Measurements from ENCODE around the gene CYP24A1. TPM values are rescaled to one million over a fixed set of nuclear protein-coding genes. Genes with fewer than 3 reads are reported as not detected.

Gene CYP24A1
- polyA plus RNA-seq, 1 donor from 2014 or later, result 0.12 TPM

DNA sequence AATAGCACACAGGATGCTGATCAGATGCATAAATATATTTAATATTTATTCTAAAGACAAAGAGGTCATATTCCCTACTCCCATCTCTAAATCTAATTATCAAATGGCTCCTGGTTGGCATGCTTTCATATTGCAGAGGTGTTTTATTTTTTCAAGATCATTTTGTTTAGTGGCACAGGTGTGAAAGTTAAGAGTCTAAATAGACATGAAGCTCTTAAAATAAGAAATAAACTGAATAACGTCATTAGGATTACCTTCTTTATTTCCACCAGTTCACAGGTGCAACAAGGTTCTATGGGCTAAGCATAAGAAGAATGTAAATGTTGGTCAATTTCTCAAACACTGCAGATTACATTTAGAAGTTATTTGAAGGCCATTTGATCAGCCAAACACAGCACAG is 7.1 kb upstream of the CYP24A1 start:
- H3K9me2 ChIP-seq (ENCODE audit: insufficient read depth, low read length), result no peaks in the 10 kb centered on the region
- TF ChIP-seq EP300 (conservative IDR thresholded peaks at IDR 0.05; ENCODE audit: poor library complexity, severe bottlenecking) (no peak), RAD21 (conservative IDR thresholded peaks at IDR 0.05) (no peak), MXI1 (conservative IDR thresholded peaks at IDR 0.05; ENCODE audit: poor library complexity, severe bottlenecking) (no peak), POLR2AphosphoS5 (IDR thresholded peaks at IDR 0.05) (no peak), EZH2 (IDR thresholded peaks at IDR 0.05; ENCODE audit: borderline replicate concordance, insufficient read depth, low read length, poor library complexity, severe bottlenecking) (no peak), SMC3 (conservative IDR thresholded peaks at IDR 0.05; ENCODE audit: poor library complexity) (no peak), TAF1 (IDR thresholded peaks at IDR 0.05; ENCODE audit: low read depth) (no peak)
- TF ChIP-seq, protein P1, sequence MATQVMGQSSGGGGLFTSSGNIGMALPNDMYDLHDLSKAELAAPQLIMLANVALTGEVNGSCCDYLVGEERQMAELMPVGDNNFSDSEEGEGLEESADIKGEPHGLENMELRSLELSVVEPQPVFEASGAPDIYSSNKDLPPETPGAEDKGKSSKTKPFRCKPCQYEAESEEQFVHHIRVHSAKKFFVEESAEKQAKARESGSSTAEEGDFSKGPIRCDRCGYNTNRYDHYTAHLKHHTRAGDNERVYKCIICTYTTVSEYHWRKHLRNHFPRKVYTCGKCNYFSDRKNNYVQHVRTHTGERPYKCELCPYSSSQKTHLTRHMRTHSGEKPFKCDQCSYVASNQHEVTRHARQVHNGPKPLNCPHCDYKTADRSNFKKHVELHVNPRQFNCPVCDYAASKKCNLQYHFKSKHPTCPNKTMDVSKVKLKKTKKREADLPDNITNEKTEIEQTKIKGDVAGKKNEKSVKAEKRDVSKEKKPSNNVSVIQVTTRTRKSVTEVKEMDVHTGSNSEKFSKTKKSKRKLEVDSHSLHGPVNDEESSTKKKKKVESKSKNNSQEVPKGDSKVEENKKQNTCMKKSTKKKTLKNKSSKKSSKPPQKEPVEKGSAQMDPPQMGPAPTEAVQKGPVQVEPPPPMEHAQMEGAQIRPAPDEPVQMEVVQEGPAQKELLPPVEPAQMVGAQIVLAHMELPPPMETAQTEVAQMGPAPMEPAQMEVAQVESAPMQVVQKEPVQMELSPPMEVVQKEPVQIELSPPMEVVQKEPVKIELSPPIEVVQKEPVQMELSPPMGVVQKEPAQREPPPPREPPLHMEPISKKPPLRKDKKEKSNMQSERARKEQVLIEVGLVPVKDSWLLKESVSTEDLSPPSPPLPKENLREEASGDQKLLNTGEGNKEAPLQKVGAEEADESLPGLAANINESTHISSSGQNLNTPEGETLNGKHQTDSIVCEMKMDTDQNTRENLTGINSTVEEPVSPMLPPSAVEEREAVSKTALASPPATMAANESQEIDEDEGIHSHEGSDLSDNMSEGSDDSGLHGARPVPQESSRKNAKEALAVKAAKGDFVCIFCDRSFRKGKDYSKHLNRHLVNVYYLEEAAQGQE (IDR thresholded peaks at IDR 0.05; ENCODE audit: borderline replicate concordance), result no peak
- TF ChIP-seq, protein P2, sequence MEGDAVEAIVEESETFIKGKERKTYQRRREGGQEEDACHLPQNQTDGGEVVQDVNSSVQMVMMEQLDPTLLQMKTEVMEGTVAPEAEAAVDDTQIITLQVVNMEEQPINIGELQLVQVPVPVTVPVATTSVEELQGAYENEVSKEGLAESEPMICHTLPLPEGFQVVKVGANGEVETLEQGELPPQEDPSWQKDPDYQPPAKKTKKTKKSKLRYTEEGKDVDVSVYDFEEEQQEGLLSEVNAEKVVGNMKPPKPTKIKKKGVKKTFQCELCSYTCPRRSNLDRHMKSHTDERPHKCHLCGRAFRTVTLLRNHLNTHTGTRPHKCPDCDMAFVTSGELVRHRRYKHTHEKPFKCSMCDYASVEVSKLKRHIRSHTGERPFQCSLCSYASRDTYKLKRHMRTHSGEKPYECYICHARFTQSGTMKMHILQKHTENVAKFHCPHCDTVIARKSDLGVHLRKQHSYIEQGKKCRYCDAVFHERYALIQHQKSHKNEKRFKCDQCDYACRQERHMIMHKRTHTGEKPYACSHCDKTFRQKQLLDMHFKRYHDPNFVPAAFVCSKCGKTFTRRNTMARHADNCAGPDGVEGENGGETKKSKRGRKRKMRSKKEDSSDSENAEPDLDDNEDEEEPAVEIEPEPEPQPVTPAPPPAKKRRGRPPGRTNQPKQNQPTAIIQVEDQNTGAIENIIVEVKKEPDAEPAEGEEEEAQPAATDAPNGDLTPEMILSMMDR (IDR thresholded peaks at IDR 0.05; ENCODE audit: poor library complexity, severe bottlenecking), result no peak
- no peak overlapping the region for H3K4me2 ChIP-seq (ENCODE audit: low read length)
- H2AFZ ChIP-seq (ENCODE audit: low read depth, low read length), result no peak overlapping the region
- no peaks in the 10 kb centered on the region for H3K36me3 ChIP-seq (ENCODE audit: insufficient read depth, low read length)
- peaks cover 5% of the 10 kb centered on the region for H3K27me3 ChIP-seq (ENCODE audit: insufficient read depth, low read depth, low read length)
- no peaks in the 10 kb centered on the region for H3K9me3 ChIP-seq (ENCODE audit: low read length)
- H3K27ac ChIP-seq (ENCODE audit: low read length), result no peak overlapping the region
- no peaks in the 10 kb centered on the region for H4K20me1 ChIP-seq (ENCODE audit: insufficient read depth)
- H3K4me3 ChIP-seq (ENCODE audit: low read length), result no peak overlapping the region
- H3F3A ChIP-seq (ENCODE audit: insufficient read depth, low read length, poor library complexity, severe bottlenecking), result no peaks in the 10 kb centered on the region
- no peak overlapping the region for H3K9ac ChIP-seq (ENCODE audit: low read length)
- no peaks in the 10 kb centered on the region for H3K79me2 ChIP-seq (replicated peaks; ENCODE audit: insufficient read depth, low read length)

DNA sequence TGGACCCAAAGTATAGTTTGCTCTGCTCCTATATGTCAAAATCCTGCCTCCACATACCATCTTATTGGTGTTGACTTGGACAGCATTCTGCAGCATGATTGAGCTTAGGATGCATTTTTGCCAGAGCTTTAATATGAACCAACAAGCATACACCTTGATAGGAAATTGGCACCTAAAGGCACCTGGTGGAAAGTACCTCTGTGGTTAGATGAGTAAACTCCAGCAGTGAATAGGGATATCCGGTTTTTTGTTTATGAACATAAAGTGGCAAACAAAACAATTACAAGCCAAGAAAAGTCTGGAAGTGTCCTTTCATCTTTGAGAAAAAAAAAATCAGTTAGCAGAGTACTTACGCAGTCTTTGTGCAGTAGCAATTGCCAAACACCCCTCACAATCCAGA is 6.2 kb upstream of the CYP24A1 start:
- Histone ChIP-seq H3K79me2 (replicated peaks; ENCODE audit: insufficient read depth, low read length) (no peaks in the 10 kb centered on the region), H3K4me2 (ENCODE audit: low read length) (no peak overlapping the region), H3K4me3 (ENCODE audit: low read length) (no peak overlapping the region), H3F3A (ENCODE audit: insufficient read depth, low read length, poor library complexity, severe bottlenecking) (no peaks in the 10 kb centered on the region), H3K9me3 (ENCODE audit: low read length) (no peaks in the 10 kb centered on the region), H3K9me2 (ENCODE audit: insufficient read depth, low read length) (no peaks in the 10 kb centered on the region), H2AFZ (ENCODE audit: low read depth, low read length) (no peak overlapping the region), H4K20me1 (ENCODE audit: insufficient read depth) (no peaks in the 10 kb centered on the region), H3K36me3 (ENCODE audit: insufficient read depth, low read length) (no peaks in the 10 kb centered on the region), H3K9ac (ENCODE audit: low read length) (no peak overlapping the region), H3K27me3 (ENCODE audit: insufficient read depth, low read depth, low read length) (peaks cover 14% of the 10 kb centered on the region), H3K27ac (ENCODE audit: low read length) (no peak overlapping the region)
- TF ChIP-seq EP300 (conservative IDR thresholded peaks at IDR 0.05; ENCODE audit: poor library complexity, severe bottlenecking) (no peak), TAF1 (IDR thresholded peaks at IDR 0.05; ENCODE audit: low read depth) (no peak), SMC3 (conservative IDR thresholded peaks at IDR 0.05; ENCODE audit: poor library complexity) (no peak), RAD21 (conservative IDR thresholded peaks at IDR 0.05) (no peak), MXI1 (conservative IDR thresholded peaks at IDR 0.05; ENCODE audit: poor library complexity, severe bottlenecking) (no peak), EZH2 (IDR thresholded peaks at IDR 0.05; ENCODE audit: borderline replicate concordance, insufficient read depth, low read length, poor library complexity, severe bottlenecking) (no peak)
- TF ChIP-seq, protein P2 (IDR thresholded peaks at IDR 0.05; ENCODE audit: poor library complexity, severe bottlenecking), result no peak
- TF ChIP-seq, protein P1 (IDR thresholded peaks at IDR 0.05; ENCODE audit: borderline replicate concordance), result no peak
